RWPE1 (cell line): ENCODE results near the gene TSHR.

Experiments
- CTCF ChIA-PET: fragments of 350-600 bp; sonication (Branson Sonifier 250); formaldehyde crosslinking; extraction: SDS; loops from one replicate; lab custom pipeline; 2021; lab: Yijun Ruan, JAX
- POLR2A ChIA-PET: fragments of 400-600 bp; formaldehyde crosslinking; extraction: SDS; loops from one replicate; lab custom pipeline; 2020; ENCODE audit warnings: antibody characterized with exemption; ENCODE audit not compliant: low non-redundant PET; lab: Yijun Ruan, JAX
- DNase-seq: peaks from one replicate; pipeline ENCODE4 v3.0.0; 2012; ENCODE audit warnings: low spot score
- H3K27ac ChIP-seq: fragments of 450-650 bp; 2 replicates; pipeline ENCODE4 v1.5.1; 2017
- TF ChIP-seq, protein P1 (sequence below): fragments of 450-650 bp; conservative IDR thresholded peaks from 2 replicates; pipeline ENCODE4 v1.5.1; 2017; ENCODE audit warnings: low read depth, mild to moderate bottlenecking

The TSHR gene

GRCh38 chr14:81127785-81128184 lies 172.4 kb downstream of the TSHR start:
- TF ChIP-seq, protein P1, sequence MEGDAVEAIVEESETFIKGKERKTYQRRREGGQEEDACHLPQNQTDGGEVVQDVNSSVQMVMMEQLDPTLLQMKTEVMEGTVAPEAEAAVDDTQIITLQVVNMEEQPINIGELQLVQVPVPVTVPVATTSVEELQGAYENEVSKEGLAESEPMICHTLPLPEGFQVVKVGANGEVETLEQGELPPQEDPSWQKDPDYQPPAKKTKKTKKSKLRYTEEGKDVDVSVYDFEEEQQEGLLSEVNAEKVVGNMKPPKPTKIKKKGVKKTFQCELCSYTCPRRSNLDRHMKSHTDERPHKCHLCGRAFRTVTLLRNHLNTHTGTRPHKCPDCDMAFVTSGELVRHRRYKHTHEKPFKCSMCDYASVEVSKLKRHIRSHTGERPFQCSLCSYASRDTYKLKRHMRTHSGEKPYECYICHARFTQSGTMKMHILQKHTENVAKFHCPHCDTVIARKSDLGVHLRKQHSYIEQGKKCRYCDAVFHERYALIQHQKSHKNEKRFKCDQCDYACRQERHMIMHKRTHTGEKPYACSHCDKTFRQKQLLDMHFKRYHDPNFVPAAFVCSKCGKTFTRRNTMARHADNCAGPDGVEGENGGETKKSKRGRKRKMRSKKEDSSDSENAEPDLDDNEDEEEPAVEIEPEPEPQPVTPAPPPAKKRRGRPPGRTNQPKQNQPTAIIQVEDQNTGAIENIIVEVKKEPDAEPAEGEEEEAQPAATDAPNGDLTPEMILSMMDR, result no peak
- ChIA-PET POLR2A (no interaction called here), CTCF (no interaction called here)

GRCh38 chr14:81129242-81129641 lies 173.8 kb downstream of the TSHR start:
- TF ChIP-seq, protein P1, result no peak
- no peak for DNase-seq
- H3K27ac ChIP-seq, result no peak overlapping the region
- ChIA-PET CTCF (no interaction called here), POLR2A (no interaction called here)

More at GRCh38 chr14:81127785-81128184, 172.4 kb downstream of the TSHR start:
- H3K27ac ChIP-seq, result no peak overlapping the region
- DNase-seq, result no peak

GRCh38 chr14:81132468-81132867 lies 177.0 kb downstream of the TSHR start:
- POLR2A ChIA-PET, result no interaction called here
- TF ChIP-seq, protein P1, result no peak
- CTCF ChIA-PET, result interaction anchor here (0.7 kb wide), 1 partner anchor 453 kb away, joined by 3 read pairs; no protein-coding TSS in a partner anchor
- DNase-seq, result no peak
- H3K27ac ChIP-seq, result no peak overlapping the region

- ChIA-PET CTCF (no interaction called here), POLR2A (no interaction called here)
- TF ChIP-seq, protein P1, result no peak
- H3K27ac ChIP-seq, result no peak overlapping the region
- DNase-seq, result no peak
These were observed 178.0 kb downstream of the TSHR start for GRCh38 chr14:81133400-81133799.

DNA sequence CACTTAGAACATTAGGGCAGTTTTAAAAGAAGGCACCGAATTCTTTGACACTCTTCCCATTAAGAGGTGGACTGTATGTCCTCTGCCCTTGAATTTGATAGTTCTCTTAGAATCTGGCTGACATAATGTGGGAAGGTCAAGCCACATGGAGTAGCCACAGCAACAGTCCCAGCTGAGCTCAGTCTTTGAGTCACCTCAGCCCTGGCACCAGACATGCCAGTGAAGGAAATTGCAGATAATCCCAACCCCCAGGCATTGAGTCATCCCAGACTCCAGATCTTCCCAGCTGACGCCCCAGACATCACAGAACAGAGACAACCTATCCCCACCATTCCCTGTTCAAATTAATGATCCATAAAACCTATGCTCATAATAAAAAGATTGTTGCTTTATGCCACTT lies 181.9 kb downstream of the TSHR start:
- ChIA-PET CTCF (no interaction called here), POLR2A (no interaction called here)
- DNase-seq, result peak; percentile 77
- TF ChIP-seq, protein P1, result no peak
- no peak overlapping the region for H3K27ac ChIP-seq

DNA sequence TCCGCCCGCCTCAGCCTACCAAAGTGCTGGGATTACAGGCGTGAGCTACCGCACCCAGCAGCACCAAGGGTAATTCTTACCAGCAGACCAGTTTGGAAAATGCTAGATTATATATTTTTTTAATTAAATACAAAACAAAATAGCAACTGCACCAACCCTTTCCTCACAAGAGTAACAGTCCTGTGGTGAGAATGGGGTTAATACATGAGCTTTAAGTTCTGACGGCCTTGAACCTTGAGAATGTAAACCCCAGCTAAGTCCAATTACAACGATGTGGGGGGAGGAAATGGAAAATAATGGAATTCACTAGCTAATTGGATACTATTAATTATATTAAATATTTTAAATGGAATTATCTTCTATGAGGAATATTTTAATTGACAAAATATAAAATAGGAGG lies 183.0 kb downstream of the TSHR start:
- ChIA-PET POLR2A (no interaction called here), CTCF (interaction anchor here (0.7 kb wide), 1 partner anchor 163 kb away, joined by 3 read pairs; no protein-coding TSS in a partner anchor)
- no peak for DNase-seq
- no peak overlapping the region for H3K27ac ChIP-seq
- TF ChIP-seq, protein P1, result no peak

DNA sequence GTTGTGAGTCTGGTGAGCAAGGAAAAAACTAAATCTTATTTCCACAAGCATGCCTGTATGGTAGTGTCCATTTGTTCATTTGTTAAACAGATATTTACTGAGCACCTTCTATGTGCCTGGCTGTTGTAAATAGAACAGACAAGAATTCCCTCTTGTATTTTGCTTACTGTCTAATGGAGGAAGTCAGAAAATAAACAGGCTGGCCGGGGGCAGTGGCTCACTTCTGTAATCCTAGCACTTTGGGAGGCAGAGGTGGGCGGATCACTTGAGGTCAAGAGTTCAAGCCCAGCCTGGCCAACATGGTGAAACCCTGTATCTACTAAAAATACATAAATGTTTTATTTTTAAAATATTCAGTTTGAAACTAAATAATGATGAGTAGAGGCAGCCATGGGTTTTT lies 186.0 kb downstream of the TSHR start:
- no peak overlapping the region for H3K27ac ChIP-seq
- TF ChIP-seq, protein P1, result no peak
- ChIA-PET POLR2A (no interaction called here), CTCF (no interaction called here)
- no peak for DNase-seq
